Stimulated activated CD4-positive, alpha-beta T cell treated with anti-CD3 and anti-CD28 coated beads, Interleukin-2, amount 100 ng/mL, for 4 hours (primary cell): ENCODE measurements around the gene PEAR1.
"Not testable (repeated sequence)": the region's sequence is repeated elsewhere in the genome, so short reads cannot be mapped to it uniquely, and the experiment has no call there.

Source experiments
- DNase-seq: peaks from one replicate; pipeline ENCODE4 v3.0.0-alpha.2; 2020; ENCODE audit warnings: low read depth

Gene PEAR1

DNA sequence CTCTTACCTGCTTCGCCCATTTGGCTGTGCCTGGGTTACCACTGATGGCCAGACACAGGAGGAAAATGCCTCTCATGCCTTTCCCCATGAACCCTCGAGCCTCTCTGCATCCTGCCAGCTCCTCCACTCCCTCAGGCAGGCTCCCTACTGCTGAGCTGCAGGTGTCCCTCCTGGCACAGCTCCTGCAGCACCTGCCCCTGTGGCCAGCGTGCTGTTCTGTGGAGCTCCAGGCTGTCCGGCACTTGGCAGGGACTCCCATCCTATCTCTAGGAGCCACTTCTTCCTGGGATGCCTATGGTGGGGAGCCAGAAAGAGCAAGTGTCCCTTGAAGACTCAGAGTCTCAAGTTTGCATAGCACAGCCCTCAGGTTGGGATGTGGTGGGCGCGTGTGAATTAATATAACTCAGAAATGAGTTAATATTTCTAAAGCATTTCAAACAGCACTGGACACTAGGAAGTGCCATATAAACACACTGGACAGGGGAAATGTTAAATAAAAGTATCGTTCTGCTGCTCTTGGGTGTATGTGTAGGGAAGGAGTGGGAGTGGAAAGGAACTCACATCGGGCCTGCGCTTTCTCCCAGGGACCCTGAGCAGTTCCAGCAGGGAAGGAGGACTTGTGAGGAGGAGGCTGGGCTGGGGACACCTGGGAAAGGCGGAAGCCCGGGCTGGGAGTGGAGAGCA lies 29.6 kb downstream of the PEAR1 start:
- no peak for DNase-seq

DNA sequence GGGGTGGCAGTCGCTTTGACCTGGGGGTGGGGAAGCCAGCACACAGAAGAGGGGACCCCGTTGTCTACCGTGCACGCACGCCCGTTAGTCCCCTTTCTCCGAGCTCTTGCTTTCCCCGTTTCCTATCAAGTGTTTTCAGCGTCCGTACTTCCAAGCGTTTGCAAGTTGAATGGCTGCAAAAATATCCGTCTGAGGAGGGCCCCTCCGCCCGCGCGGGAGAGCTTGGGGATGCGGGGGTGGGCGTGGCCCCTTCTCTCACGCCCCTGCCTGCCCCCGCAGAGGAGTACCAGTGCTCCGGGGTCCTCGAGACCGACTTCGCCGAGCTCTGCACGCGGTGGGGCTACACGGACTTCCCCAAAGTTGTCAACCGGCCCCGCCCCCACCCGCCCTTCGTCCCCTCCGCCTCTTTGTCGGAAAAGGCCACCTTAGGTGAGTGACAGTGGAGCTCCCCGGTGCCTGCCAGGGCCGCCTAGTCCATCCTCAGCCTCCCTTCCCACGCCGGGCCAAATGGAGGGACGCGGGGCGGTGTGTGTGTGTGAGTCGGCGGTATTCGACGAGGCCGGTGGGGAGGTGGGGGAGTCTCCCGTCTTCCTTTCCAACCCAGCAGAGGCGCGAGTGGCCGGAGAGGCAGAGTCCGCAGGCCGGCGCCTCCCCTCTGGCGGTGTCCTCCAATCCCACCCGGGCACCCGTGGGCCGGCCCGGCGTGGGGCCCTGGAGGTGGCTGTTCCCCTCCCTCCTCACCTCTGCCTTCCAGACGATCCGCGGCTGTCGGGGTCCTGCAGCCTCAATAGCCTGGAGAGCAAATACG lies 30.4 kb downstream of the PEAR1 start:
- DNase-seq = no peak

GRCh38 chr1:156924478-156925153 lies 31.1 kb downstream of the PEAR1 start:
- DNase-seq = no peak

DNA sequence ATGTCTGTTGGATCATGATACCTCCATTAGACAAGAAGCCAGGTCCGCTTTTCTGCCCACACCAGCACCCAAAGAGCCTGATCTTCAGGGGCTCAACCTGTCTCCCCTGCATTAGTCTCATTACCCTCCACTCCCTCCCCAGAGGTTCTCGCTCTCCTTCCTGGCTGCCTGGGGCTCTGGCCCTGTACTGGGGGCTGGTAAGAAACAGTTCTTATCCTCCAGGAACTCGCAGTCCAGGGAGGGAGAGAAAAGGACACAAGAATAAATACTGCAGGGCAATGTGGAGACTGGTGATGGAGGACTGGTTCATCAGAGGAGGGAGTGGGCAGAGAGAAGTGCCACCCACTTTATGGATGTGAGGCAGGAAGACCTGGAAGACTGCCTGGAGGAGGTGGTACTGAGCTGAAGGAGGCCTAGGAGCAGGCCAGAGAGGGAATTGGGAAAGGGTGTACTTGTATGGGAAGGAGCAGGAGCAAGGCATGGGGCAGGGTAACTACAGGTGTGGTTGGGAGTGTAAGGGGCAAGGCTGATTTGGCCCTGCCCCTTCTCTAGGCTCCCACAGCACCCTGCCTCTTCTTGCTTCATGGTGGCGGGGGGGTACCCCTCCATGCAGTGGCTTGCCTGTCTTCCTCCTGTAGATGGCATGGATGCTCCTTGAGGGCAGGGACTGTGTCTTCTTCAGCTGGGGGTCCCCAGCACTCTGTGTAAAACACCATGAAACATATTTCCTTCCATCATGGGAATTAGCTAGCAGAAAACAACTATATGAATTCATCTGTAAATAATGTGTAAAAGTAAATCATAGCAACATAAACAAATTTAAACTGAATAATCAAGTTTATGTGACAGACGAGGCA lies 31.9 kb downstream of the PEAR1 start:
- DNase-seq = no peak

- DNase-seq = no peak
Observed at GRCh38 chr1:156926175-156926574, 32.7 kb downstream of the PEAR1 start.

DNA sequence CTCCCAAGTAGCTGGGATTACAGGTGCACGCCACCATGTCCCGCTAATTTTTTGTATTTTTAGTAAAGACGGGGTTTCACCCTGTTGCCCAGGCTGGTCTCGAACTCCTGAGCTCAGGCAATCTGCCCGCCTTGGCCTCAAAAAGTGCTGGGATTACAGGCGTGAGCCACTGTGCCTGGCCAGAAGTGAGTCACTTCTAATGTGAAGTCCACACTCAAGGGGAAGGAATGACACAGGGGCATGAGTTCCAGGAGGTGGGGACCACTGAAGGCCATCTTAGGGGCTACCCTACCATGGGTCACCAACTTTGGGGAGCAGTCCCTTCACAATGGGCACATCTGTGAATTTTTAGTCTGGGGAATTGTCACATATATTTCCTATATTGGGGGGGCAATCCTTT lies 33.2 kb downstream of the PEAR1 start:
- not testable (repeated sequence) for DNase-seq

- DNase-seq = peak; percentile 49
Observed at GRCh38 chr1:156927215-156928042, 33.9 kb downstream of the PEAR1 start.

DNA sequence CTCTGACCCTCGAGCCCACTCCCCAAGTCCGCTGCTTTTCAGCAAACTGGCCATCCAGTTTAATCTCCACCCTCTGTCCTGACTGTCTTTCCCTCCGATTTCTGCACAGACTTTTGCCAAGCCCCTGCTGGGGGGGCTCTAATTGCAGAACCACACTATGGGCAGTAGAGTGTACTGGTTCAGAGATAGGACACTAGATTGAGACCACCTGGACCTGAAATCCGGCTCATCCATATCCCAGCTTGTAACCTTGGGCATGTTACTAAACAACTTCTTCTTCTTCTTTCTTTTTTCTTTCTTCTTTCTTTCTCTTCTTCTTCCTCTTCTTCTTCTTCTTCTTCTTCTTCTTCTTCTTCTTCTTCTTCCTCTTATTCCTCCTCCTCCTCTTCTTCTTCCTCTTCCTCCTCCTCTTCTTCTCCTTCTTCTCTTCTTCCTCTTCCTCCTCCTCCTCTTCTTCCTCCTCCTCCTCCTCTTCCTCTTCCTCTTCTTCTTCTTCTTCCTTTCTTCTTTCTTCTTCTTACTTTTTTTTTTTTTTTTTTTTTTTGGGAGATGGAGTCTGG lies 34.6 kb downstream of the PEAR1 start:
- no peak for DNase-seq

DNA sequence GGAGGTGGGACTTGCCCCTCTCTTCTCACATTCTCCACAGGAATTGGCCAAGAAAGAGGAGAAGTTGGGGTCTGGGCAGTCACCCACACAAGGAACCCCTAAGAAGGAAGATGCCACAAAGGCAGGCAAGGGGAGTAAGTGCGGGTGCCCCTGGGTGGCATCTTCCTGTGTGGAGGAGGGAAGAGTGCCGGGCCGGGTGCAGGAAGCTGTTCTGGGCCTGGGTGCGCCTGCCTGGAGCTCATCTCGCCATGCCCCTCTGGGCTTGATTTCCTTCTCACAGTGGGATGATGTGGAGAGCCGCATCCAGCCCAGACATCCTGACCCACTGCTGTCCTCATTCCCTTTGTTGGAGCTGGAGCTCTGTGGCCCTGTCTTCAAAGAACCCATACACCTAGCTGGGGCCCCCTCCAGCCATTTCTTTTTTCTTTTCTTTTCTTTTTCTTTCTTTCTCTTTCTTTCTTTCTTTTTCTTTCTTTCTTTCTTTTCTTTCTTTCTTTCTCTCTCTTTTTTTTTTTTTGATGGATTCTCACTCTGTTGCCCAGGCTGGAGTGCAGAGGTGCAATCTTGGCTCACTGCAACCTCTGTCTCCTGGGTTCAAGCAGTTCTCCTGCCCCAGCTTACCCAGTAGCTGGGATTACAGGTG lies 36.2 kb downstream of the PEAR1 start:
- DNase-seq = no peak

- DNase-seq = no peak
Observed at GRCh38 chr1:156930483-156930882, 37.0 kb downstream of the PEAR1 start.

DNA sequence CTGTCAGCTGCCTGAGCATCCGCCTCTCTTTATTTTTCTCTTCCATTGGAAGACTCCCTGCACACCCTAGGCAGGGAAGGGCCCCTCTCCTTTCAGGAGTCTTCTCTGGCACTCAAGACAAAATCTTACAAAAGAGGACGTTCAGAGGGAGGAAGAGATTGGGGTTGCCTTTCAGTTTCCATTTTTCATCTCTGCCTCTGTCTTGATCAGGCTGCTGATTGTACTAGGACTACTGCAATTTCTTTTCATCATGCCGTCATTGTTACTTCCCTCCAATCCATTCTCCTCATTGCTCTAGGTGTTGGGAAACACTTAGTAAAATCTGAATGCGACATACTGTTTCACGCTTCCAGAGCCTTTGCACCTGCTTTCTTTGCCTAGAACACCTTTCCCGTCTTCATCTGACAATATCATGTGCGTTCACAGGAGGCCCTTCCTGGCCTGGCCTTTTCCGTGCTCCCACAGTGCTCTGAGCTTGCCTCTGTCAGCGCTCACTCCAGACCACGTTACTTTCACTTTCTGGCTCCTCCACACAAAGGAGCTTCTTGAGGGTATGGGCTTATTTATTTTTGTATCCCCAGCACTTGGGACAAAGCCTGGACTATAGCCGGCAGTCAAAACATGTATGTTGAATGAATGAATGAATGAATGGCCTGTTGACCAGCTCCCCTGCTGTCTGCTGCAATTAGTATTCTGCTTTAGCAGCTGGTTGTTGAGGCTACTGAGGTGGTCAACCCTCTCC lies 37.9 kb downstream of the PEAR1 start:
- DNase-seq = no peak

GRCh38 chr1:156931974-156932710 lies 38.6 kb downstream of the PEAR1 start:
- no peak for DNase-seq

- no peak for DNase-seq
Observed at GRCh38 chr1:156933136-156933535, 39.6 kb downstream of the PEAR1 start.

GRCh38 chr1:156935505-156936128 lies 42.1 kb downstream of the PEAR1 start:
- no peak for DNase-seq

DNA sequence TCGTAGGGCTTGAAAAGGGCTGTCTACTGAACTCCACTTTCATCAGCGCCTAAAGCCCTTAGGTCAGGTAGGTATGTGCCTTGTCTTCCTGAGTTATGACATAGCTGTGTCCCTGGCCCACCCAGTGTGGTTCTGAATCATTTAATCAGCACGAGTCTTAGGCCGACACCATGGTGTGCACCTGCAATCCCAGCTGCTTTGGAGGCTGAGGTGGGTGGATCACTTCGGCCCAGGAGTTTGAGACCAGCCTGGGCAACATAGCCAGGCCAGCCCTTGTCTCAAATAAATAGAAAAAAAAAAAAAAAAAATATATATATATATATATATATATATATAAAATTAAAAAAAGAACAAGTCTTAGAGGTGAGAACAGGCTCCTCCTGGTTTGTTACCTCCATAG lies 42.7 kb downstream of the PEAR1 start:
- DNase-seq = no peak

GRCh38 chr1:156936721-156937220 lies 43.3 kb downstream of the PEAR1 start:
- no peak for DNase-seq

GRCh38 chr1:156937883-156938282 lies 44.4 kb downstream of the PEAR1 start:
- no peak for DNase-seq

- DNase-seq = no peak
Observed at GRCh38 chr1:156938813-156939212, 45.3 kb downstream of the PEAR1 start.
